Stimulated activated CD8-positive, alpha-beta memory T cell treated with anti-CD3 and anti-CD28 coated beads, Interleukin-7, amount 100 ng/mL, for 4 hours (primary cell): ENCODE results near the gene PWP1.
"Not testable (repeated sequence)": the region's sequence is repeated elsewhere in the genome, so short reads cannot be mapped to it uniquely, and the experiment has no call there.

Source experiments
- DNase-seq, 2 donors: peaks; one replicate each; pipeline ENCODE4 v3.0.0-alpha.2; 2020; ENCODE audit warnings: low read depth in 2 of 2

Gene PWP1

DNA sequence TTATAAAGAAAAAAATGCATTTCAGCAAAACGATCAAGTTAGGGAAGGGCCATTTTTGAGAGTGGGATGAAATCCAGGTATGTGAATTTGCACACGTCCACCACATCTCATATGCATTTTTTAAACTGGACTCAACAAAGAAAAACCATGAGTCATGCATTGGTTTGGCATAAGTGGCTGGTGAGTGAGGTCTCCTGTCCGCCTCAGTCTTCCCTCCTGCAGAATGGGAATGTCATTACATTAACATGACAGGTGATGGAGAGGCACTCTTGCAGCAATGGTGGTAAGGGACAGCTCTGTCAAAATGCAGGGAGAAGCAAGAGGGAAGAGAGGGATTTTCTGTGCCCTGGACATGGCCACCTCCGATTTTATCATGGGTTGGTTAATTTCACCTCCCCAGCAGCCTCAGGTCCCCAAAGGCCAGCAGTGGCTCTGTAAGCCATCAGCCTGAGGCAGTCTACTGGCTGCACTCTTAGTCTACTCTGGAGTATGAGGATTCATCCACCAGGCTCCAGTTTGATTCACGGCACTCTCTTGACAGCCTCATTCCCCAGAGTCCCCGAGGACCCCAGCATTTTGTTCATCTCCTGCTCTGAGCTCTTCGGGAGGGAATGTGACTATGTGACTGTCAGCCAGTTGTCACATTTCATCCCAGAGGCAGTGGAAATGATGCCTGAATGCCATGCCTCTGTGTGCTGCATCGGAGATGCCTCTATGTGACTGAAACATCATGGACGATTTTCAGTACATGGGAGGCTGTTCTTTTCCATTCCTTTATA is 17.1 kb upstream of the PWP1 start:
- DNase-seq: no peak

DNA sequence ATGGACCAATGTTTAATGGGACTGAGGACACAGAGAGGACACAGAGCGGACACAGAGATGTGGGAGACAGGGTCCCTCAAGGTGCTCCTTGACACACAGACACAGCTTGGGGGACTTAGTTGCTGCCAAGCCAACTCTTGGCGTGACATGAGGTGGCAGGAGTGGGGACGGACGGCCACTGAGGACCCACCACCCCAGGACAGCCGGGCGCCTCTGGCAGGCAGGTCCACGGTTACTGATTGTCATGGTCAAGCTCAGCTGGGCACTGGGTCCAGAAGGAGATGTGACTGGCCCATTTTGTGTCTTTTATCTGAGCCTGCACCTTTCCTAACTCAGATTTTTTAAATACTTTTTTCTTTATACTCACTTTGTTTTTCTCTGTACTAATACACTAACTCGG is 15.7 kb upstream of the PWP1 start:
- no peak for DNase-seq

DNA sequence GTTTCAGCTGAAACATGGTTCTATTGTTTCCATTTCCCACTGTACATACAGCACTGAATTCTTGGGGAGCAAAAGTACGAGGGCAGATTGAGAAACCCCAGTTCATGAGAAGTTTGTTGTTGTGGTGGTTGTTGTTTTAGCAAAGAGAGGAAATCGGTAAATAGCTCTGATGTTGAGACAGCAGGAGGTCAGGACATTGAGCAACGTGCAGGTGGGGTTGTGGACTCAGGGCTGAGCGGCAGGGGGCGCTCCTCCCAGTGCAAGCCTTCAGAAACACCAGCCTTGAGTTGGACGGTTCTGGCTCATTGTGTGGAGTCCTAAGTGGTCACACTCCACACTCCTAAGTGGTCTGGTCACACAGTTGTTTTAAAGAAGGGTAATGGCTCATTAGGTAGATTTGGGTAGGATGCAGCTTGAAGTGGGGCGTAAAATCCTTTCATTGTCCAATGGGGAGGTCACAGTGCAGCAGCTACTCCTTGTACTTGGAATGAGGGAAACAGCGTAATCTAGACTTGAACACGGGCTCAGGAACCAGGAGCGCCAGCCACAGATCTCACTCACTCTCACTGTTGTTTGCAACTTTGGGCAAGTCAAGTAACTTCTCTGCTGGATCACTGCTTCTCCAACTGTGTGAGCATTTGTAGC is 14.5 kb upstream of the PWP1 start:
- DNase-seq: peak in 1 of 2 donors; percentile 6

DNA sequence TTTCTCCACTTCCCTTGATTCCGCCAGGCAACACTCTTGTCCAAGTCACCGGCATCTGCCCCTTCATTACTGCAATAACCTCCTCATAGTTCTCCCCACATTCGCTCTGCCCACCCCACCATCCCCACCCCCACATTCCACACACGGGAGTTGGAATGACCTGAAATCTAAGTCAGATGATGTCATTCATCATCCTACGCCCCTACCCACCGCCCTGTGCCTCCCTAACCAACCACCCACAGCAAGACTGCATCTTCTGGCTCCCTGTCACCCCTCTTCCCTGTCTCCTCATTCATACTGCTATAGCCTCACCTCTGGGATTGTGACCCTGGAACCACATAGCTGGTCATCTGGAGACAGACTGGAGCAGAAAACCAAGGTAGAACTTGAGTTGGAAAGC is 7.9 kb upstream of the PWP1 start:
- no peak for DNase-seq

DNA sequence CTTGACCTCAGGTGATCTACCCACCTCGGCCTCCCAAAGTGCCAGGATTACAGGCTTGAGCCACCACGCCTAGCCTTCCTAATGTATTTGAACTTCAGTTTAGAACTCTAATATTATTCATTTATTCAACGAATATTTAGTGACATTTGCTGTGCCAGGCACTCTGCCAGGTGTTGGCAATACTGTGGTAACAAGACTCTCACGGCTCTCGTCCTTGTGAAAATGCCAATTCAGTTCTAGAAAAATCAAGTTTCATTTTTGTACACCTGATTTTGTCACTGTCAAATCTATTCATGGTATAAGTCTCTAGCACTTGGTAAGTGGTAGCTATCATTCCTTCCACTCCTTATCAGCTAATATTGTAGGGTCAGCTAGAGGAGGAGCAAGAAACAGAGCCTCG is 6.3 kb upstream of the PWP1 start:
- DNase-seq: no peak

DNA sequence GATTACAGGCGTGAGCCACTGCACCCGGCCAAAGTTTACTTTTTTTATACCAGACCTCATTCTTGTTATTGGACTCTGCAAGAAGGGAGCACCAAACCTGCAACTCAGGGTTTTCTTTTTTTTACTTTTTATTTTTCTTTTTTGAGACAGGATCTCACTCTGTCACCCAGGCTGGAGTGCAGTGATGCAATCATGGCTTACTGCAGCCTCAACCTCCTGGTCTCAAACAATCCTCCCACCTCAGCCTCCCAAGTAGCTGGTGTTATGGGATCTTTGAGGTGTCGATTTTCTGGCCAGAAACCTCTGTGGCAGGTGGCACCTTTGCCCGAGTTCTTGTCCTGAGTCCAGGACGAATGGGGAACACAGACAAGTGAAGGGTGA is 4.2 kb upstream of the PWP1 start:
- DNase-seq: no peak

DNA sequence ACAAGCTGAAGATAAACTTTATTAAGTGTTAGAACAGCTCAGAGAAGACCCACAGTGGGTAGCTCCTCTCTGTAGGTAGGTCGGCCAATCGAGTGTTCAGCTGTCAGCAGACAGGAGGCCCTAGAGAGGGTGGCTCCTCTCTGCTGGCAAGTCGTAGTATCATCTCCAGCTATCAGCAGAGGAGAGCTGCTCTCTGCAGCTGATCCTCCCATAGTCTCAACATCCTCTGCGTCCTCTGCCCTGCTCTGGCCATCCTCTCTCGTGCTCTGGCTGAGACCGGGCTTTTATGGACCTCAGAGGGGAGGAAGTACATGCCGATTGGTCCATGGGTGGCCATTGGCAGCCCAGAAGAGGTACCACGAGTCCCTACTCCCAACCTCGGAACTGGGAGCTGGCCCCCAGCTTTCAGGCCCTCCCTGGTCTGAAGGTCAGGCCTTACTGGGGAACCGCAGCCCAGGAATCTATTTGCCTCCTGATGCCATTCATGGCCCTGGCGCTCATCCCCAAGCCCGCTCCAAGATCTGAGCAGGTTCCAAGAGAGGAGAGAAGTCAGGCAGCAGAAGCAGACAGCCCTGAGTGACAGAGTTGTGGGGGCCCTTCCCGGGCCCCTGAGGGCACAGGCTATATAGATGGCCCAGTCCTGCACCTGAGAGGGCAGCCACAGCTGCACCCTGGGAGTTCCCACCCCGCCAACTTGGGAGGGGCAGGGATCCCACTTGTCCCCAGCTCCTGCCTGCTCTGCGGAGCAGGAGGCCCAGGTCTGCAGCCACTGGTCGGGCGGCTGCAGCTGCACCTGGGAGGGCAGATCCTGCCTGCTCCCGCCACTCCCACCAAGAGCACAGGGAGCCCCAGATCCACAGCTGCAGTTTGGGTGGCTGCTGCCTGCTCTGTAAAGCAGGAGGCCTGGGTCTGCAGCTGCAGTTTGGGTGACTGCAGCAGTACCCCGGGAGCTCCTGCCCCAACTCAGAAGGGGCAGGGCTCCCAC is 3.5 kb upstream of the PWP1 start:
- no peak for DNase-seq

DNA sequence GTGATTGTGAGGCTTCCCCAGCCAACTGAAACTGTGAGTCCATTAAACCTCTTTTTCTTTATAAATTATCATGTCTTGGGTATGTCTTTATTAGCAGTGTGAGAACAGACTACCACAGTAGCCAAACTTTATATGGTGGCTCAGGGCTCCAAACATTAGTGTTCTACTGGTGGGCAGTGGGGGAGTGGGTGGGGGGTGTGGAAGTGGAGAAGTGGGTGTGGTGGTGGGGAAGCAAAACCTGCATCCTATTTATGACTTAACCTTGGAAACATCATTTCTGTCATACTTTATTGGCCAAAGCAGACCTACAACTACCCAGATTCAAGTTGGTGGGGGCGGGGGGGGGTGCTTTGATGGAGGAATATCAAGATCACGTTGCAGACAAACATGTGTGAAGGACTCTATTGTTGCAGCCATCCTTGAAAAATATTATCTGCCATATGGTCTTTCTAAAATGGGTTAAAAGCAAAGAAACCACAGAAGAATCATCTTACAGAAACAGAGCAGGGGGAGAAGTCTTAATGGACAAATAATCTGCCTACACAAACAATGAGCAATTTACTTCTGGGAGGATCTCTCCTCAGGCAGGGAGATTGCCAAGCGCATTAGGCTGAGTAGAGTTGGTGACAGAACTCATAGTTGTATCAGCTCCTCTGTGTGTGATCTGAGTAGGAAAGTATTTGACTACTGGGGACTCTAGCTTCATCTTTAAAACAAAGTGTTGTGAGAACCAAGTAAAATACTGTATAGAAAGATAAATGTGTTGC is 1.4 kb upstream of the PWP1 start:
- DNase-seq: no peak

DNA sequence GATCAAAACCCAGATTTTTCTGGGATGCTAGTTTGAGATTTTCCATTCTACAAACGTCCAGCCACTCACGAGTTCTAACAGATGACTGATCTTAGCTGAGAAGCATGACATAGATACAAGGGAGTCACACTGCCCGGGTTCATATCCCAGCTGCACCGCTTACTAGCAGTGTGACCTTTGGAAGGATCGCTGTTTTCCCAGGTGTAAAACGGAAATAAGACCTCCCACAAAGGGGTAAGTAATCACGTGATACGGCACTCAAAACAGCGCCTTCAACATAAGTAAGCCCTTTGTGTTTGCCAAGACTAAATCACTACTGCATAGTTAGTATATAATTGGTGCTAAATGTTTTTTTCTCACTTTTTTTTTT is 624 bp upstream of the PWP1 start:
- no peak for DNase-seq

DNA sequence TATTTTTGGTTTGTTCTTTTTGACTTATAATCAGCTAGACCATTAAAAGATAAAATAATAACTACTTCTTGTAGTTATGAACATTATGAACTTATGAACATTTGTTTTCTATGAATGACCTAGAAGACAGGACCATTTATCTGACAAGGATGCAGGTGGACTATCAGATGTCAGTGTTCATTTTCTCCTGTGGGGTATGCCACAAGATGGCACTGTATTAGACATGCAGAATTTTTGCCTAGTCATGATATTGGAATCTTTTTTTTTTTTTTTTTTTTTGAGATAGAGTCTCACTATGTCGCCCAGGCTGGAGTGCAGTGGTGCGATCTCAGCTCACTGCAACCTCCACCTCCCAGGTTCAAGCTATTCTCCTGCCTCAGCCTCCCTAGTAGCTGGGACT is 10.2 kb downstream of the PWP1 start:
- not testable (repeated sequence) for DNase-seq

DNA sequence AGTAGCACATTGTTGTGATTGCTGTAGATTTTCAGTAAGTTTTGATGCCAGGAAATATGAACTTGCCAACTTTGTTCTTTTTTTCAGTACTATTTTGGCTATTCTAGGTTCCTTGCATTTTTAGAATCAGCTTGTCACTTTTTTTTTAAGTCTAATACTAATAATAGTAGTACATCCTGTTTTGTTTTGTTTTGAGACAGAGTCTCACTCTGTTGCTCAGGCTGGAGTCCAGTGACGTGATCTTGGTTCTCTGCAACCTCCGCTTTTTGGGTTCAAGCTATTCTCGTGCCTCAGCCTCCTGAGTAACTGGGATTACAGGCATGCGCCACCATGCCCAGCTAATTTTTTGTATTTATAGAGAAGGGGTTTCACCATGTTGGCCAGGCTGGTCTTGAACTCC is 16.5 kb downstream of the PWP1 start:
- DNase-seq: no peak

DNA sequence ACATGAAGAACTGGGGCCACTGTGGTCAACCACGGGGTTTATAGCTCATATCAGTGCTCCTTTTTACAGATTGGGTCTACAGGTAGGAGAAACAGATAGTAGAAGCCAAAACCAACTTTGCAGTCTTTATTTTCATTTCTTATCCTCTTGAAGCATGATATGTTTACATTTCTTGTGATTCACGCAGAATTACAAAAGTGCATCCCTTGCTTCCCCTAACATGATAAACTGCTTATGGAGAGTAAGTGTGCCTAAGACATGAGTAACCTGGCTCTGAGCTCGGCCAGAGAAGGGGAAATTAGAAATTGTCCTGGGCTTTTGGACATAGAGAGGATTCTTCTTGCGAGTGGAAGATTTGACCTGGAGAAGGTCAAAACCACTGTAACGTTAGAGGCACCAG is 18.4 kb downstream of the PWP1 start:
- DNase-seq: no peak

DNA sequence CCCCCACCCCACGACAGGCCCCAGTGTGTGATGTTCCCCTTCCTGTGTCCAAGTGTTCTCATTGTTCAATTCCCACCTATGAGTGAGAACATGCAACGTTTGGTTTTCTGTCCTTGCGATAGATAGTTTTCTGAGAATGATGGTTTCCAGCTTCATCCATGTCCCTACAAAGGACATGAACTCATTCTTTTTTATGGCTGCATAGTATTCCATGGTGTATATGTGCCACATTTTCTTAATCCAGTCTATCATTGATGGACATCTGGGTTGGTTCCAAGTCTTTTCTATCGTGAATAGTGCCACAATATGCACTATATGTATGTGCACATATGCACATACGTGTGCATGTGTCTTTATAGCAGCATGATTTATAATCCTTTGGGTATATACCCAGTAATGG is 19.9 kb downstream of the PWP1 start:
- not testable (repeated sequence) for DNase-seq

DNA sequence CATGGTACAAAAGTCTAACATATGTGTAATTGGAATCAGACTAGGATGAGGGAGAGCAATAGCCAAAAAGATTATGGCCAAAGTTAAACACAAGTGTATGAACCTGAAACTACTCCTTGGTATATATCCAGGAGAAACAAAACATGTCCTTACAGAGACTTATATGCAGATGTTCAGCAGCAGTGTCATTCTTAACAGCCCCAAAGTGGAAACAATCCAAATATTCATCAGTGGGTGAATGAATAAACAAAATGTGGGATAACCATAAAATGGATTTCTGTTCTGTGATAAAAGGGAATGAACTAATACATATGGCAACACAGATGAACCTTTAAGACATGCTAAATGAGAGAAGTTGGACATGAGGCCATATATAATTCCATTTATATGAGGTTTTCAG is 30.2 kb downstream of the PWP1 start:
- DNase-seq: no peak

DNA sequence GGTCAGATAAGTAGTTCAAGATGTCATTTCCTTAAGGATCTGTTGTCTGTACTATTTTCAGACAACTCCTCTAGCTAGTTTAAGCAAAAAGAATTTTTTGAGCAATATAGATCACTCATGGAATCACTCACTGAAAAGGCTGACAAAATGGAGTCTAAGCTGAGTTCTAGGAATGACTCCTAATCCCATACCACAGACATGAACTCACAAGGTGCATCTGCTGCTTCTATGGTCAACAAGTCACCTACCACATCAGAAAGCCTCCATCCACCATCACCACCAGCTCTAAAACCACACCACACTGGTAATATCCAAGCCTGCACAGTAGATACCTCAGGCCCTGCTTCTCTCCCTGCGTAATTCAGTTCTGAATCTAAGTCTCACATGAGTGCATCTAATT is 33.0 kb downstream of the PWP1 start:
- DNase-seq: no peak

DNA sequence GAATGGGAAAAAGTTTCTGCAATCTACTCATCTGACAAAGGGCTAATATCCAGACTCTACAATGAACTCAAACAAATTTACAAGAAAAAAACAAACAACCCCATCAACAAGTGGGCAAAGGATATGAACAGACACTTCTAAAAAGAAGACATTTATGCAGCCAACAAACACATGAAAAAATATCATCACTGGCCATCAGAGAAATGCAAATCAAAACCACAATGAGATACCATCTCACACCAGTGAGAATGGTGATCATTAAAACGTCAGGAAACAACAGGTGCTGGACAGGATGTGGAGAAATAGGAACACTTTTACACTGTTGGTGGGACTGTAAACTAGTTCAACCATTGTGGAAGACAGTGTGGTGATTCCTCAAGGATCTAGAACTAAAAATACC is 41.7 kb downstream of the PWP1 start:
- DNase-seq: not testable (repeated sequence)

DNA sequence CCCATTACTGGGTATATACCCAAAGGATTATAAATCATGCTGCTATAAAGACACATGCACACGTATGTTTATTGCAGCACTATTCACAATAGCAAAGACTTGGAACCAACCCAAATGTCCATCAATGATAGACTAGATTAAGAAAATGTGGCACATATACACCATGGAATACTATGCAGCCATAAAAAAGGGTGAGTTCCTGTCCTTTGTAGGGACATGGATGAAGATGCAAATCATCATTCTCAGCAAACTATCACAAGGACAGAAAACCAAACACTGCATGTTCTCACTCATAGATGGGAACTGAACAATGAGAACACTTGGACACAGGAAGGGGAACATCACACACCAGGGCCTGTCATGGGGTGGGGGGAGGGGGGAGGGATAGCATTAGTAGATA is 42.1 kb downstream of the PWP1 start:
- not testable (repeated sequence) for DNase-seq

DNA sequence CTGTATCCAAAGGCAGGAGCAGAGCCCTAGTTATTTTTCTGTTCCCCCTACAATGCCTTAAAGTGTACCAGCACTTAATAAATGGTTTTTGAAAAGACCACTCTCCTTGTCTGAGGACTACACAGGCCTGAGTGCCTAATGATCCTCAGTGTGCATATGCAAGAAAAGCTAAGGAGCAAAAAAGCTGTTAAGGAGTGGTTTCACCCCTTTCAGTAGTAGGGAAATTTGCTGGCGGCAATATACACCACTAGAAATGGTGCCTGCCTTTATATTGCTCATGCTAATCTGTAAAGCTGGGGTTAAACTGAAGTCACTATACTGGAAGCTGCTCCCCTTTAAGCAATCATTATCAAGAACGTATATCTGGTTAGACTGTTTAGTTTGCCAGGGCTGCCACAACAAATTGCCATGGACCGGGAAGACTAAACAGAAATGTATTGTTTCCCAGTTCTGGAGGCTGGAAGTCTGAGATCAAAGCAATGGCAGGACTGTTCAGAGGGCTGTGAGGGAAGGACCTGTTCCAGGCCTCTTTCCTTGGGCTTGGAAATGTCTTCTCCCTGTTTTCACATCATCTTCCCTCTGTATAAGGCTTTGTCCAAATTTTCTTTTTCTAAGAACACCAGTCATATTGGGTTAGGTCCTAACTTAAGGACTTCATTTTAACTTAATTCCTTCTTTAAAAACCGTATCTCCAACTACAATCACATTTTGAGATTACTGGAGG is 45.2 kb downstream of the PWP1 start:
- DNase-seq: no peak

DNA sequence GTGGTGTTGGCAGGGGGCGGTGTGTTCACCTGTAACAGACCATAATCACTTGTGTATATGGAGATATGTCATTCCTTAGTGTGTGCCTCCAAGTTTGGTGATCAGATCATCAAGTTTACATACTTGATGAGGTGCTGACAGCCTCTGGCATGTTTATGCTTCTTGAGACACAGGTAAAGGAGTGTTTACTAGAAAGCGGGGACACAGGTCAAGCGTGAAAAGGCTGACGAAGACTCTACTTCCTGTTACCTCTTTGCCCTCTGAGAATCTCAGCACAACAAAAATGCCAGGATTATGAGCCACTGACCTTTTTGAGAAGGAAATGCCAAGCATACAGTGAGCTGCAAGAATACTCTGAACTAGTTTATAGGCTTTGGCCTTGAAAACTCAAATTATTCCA is 45.8 kb downstream of the PWP1 start:
- DNase-seq: no peak

DNA sequence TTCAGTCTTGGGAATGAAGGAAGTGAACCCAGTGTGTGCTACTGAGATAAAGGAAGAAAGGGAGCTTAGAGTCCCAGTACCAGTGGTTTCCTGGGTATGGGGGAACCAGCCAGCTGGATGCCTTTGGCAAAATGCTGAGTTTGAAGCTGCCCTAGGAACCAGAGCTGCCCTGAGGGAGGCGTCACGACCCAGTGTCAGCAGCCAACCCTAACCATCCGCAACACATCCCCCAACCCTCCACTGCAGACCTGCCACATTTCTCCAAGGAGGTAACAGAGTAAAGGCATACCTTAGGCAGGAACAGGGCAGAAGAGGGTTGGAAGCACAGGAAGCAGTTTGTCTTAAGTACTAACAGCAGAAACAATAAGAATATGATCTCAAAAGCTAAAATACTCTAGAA is 46.8 kb downstream of the PWP1 start:
- DNase-seq: no peak

DNA sequence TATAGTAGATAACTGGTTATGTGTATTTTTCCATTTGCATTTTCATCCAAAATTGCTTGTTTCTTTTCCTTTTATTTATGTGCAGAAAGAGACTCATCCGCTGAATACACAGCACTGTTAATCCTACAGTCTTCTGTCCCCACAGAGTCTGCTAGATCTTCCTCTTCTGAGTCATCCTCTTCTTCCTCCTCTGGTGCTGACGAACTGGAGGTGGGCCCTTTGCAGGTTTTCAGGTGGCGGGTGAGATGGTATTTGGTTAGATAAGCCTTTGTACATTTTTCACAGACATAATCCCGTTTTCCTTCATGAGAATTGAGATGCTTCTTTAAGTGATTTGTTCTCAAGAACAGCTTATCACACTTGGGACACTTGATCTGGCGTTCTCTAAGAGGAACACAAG is 48.5 kb downstream of the PWP1 start:
- no peak for DNase-seq
